Keratinocyte (primary cell): ENCODE data around the gene MBNL2. TPM values are rescaled to one million over a fixed set of nuclear protein-coding genes. Genes with fewer than 3 reads are reported as not detected.

Experiments used
- DNase-seq: peaks from one replicate; pipeline ENCODE4 v3.0.0-alpha.2; 2011; ENCODE audit warnings: low read depth, missing footprints, low spot score
- FAIRE-seq: peaks from 2 replicates; lab custom pipeline; 2011; peaks lifted over from hg19 to GRCh38; lab: Jason Lieb, UNC
- H2AFZ ChIP-seq: 2 replicates; pipeline ENCODE4 v1.6.0; 2012; ENCODE audit warnings: low read length, control low read depth, inconsistent platforms; ENCODE audit not compliant: control insufficient read depth
- H3K27ac ChIP-seq: 2 replicates; pipeline ENCODE4 v1.5.1; 2011; ENCODE audit warnings: low read length; ENCODE audit not compliant: control insufficient read depth, insufficient read depth
- H3K27me3 ChIP-seq: 3 replicates; pipeline ENCODE4 v1.6.0; 2011; ENCODE audit warnings: low read length; ENCODE audit not compliant: control insufficient read depth, insufficient read depth; ENCODE audit errors: extremely low read depth
- H3K36me3 ChIP-seq, 2 experiments: 2 replicates in 1 of 2; 3 replicates in 1 of 2; pipeline ENCODE4 v1.5.1; 2011; ENCODE audit warnings: low read length in 2 of 2, mild to moderate bottlenecking in 1 of 2; ENCODE audit not compliant: control insufficient read depth in 2 of 2, insufficient read depth in 2 of 2; ENCODE audit errors: extremely low read depth in 1 of 2
- H3K4me1 ChIP-seq: 3 replicates; pipeline ENCODE4 v1.5.1; 2011; ENCODE audit warnings: low read length; ENCODE audit not compliant: control insufficient read depth, insufficient read depth; ENCODE audit errors: extremely low read depth
- H3K4me2 ChIP-seq: 3 replicates; pipeline ENCODE4 v1.6.0; 2011; ENCODE audit warnings: low read depth, low read length; ENCODE audit not compliant: control insufficient read depth, insufficient read depth; ENCODE audit errors: extremely low read depth
- H3K4me3 ChIP-seq, 3 experiments: fragments of 200-600 bp in 1 of 3; sonication (generic) in 1 of 3; 2 replicates in 2 of 3; 3 replicates in 1 of 3; pipeline ENCODE4 v1.5.1; 2011 to 2016; ENCODE audit warnings: low read length in 3 of 3, mild to moderate bottlenecking in 3 of 3, control low read depth in 2 of 3, inconsistent platforms in 1 of 3, low read depth in 1 of 3, mixed read lengths in 1 of 3, mixed run types in 1 of 3, moderate library complexity in 1 of 3; ENCODE audit not compliant: control insufficient read depth in 2 of 3, insufficient read depth in 2 of 3; ENCODE audit errors: extremely low read depth in 1 of 3
- H3K79me2 ChIP-seq: 2 replicates; pipeline ENCODE4 v1.6.0; 2012; ENCODE audit warnings: low read length; ENCODE audit not compliant: control insufficient read depth, insufficient read depth
- H3K9ac ChIP-seq: 3 replicates; pipeline ENCODE4 v1.6.0; 2011; ENCODE audit warnings: low read length; ENCODE audit not compliant: control insufficient read depth, insufficient read depth; ENCODE audit errors: extremely low read depth
- H3K9me1 ChIP-seq: 3 replicates; pipeline ENCODE4 v1.6.0; 2011; ENCODE audit warnings: low read length; ENCODE audit not compliant: control insufficient read depth, insufficient read depth; ENCODE audit errors: extremely low read depth
- H3K9me3 ChIP-seq: 2 replicates; pipeline ENCODE4 v1.5.1; 2012; ENCODE audit warnings: low read depth, low read length; ENCODE audit not compliant: control insufficient read depth
- H4K20me1 ChIP-seq: 3 replicates; pipeline ENCODE4 v1.6.0; 2011; ENCODE audit warnings: low read length; ENCODE audit not compliant: control insufficient read depth, insufficient read depth; ENCODE audit errors: extremely low read depth
- EZH2 ChIP-seq: IDR thresholded peaks from one replicate; pipeline ENCODE4 v1.6.1; 2012; ENCODE audit warnings: inconsistent platforms, mild to moderate bottlenecking, low read length, moderate library complexity
- dilution Hi-C: fragments of 300-500 bp; cut with MboI; formaldehyde crosslinking; loops from one replicate; pipeline ENCODE4 v1.7.0; 2020; ENCODE audit warnings: low sequenced_read_pairs; ENCODE audit not compliant: extremely low pct_ligation_motif_present
- polyA plus RNA-seq, 5 experiments: library from polyadenylated mRNA; depleted of rRNA in 3 of 5; stranded (reverse) in 3 of 5; stranded (forward) in 1 of 5; unstranded in 1 of 5; fragments of >200 nt; gene quantifications; 1 replicate in 1 of 5; 2 replicates in 3 of 5; 3 replicates in 1 of 5; pipeline versions ENCODE4 v1.2.1 to v1.2.3, GENCODE V29; 2011 to 2012; ENCODE audit warnings: missing spikeins in 2 of 5, low read depth in 1 of 5, low replicate concordance in 1 of 5
- TF ChIP-seq, protein P1 (sequence below), 3 experiments: IDR thresholded peaks in 1 of 3; conservative IDR thresholded peaks in 1 of 3; optimal IDR thresholded peaks in 1 of 3; 2 replicates in 2 of 3; 3 replicates in 1 of 3; pipeline versions ENCODE3 to v1.5.1; 2011; ENCODE audit warnings: low read length in 3 of 3, mild to moderate bottlenecking in 3 of 3, moderate library complexity in 2 of 3, control low read depth in 1 of 3, inconsistent platforms in 1 of 3; ENCODE audit not compliant: insufficient read depth in 2 of 3; ENCODE audit errors: extremely low read depth in 1 of 3

The MBNL2 gene
- polyA plus RNA-seq, 1 donor (not counting 4 experiments of a cell fraction or from before 2014, with no cell fraction given) = 28.4 TPM

DNA sequence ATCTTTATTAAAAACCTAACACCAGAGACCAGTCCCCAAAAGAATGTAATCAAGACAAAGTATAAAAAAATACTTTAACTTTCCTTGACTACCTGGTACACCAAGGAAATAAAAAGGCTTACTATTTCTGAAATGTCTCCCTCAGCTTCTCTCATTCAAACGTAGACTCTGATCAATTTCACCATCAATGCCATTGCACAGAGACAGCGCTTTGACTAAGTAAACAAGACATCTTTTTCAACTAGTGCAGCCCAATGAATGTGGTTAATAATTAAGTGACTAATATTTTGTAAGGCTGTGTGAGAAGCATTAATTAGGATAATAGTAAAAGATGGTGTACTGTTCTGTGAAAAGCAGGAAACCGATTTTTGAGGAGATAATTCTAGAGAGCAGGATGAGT is 204.6 kb downstream of the MBNL2 start:
- no peaks in the 10 kb centered on the region for H4K20me1 ChIP-seq
- H3K9ac ChIP-seq = no peak overlapping the region
- DNase-seq (no peak), FAIRE-seq (no peak)
- no peaks in the 10 kb centered on the region for H3K79me2 ChIP-seq
- no peak overlapping the region for H3K4me3 ChIP-seq
- TF ChIP-seq, protein P1, sequence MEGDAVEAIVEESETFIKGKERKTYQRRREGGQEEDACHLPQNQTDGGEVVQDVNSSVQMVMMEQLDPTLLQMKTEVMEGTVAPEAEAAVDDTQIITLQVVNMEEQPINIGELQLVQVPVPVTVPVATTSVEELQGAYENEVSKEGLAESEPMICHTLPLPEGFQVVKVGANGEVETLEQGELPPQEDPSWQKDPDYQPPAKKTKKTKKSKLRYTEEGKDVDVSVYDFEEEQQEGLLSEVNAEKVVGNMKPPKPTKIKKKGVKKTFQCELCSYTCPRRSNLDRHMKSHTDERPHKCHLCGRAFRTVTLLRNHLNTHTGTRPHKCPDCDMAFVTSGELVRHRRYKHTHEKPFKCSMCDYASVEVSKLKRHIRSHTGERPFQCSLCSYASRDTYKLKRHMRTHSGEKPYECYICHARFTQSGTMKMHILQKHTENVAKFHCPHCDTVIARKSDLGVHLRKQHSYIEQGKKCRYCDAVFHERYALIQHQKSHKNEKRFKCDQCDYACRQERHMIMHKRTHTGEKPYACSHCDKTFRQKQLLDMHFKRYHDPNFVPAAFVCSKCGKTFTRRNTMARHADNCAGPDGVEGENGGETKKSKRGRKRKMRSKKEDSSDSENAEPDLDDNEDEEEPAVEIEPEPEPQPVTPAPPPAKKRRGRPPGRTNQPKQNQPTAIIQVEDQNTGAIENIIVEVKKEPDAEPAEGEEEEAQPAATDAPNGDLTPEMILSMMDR (optimal IDR thresholded peaks at IDR 0.05 in 1 of 3, IDR thresholded peaks at IDR 0.05 in 1 of 3, conservative IDR thresholded peaks at IDR 0.05 in 1 of 3; ENCODE audit: extremely low read depth in 1 of 3, insufficient read depth in 2 of 3, low read length in 3 of 3) = no peak
- TF ChIP-seq EZH2 = no peak
- dilution Hi-C loops = no loop called here
- H3K27ac ChIP-seq = no peak overlapping the region
- peaks cover under 1% of the 10 kb centered on the region for H3K4me1 ChIP-seq
- no peaks in the 10 kb centered on the region for H3K27me3 ChIP-seq
- no peaks in the 10 kb centered on the region for H3K9me3 ChIP-seq
- H3K9me1 ChIP-seq = no peaks in the 10 kb centered on the region
- H3K4me2 ChIP-seq = no peak overlapping the region
- no peaks in the 10 kb centered on the region for H3K36me3 ChIP-seq
- H2AFZ ChIP-seq = no peak overlapping the region

GRCh38 chr13:97429681-97430081 is 207.5 kb downstream of the MBNL2 start:
- H3K79me2 ChIP-seq = peaks cover 4% of the 10 kb centered on the region
- H3K9ac ChIP-seq = no peak overlapping the region
- DNase-seq (no peak), FAIRE-seq (no peak)
- no peak overlapping the region for H2AFZ ChIP-seq
- H3K27me3 ChIP-seq = no peaks in the 10 kb centered on the region
- H3K27ac ChIP-seq = no peak overlapping the region
- H3K36me3 ChIP-seq = no peaks in the 10 kb centered on the region
- H3K4me1 ChIP-seq = peaks cover 6% of the 10 kb centered on the region
- H3K9me1 ChIP-seq = no peaks in the 10 kb centered on the region
- dilution Hi-C loops = no loop called here
- TF ChIP-seq, protein P1 (optimal IDR thresholded peaks at IDR 0.05 in 1 of 3, IDR thresholded peaks at IDR 0.05 in 1 of 3, conservative IDR thresholded peaks at IDR 0.05 in 1 of 3; ENCODE audit: extremely low read depth in 1 of 3, insufficient read depth in 2 of 3, low read length in 3 of 3) = no peak
- no peak for TF ChIP-seq EZH2
- H3K9me3 ChIP-seq = no peaks in the 10 kb centered on the region
- H3K4me2 ChIP-seq = no peak overlapping the region
- no peak overlapping the region for H3K4me3 ChIP-seq
- no peaks in the 10 kb centered on the region for H4K20me1 ChIP-seq
